ENCODE data around the gene CCND3.

CCND3 gene

DNA sequence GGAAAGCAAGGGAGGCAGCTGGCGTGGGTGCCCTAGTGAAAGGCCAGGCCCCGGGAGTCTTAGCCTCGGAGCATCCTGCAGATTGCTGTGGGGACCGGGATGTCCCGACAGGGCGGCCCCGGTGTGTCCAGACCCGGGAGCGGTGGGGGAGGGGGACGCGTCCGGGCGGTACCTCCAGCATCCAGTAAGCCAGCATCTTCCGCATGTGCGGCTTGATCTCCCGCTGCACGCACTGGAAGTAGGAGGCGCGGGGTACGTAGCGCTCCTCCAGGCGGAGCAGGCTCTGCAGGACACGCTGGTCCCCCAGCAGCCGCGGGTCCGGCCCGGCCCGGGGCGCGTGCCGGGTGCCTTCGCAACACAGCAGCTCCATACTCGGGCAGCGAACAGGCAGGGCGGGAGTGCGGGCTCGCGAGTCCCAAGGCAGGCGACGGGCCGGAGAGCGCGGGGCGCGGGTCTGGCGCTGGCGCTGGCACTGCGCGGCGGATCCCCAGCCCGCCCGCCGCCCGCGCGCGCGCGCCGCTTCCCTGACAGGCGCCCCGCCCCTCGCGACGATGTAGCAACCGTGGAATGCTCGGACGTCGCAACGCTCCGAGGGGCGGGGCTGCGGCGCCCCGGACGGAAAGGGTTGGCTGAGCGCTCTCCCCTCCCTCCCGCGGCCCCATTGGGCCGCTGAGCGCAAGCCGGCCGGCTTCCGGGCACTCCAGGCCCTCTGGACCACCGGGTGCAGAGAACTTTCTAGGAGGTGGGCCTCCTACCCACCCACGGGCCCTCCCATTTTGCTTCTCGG is at the start of gene CCND3:
CCND3 (minus strand) TSS at position 529 of the 787 bp plus-strand sequence; CDS start at position 370, 159 bp downstream.
- DNase-seq, result peak; percentile 95

GRCh38 chr6:41986339-41986738 is 44.7 kb upstream of the CCND3 start:
- DNase-seq, result no peak

- no peak for DNase-seq
Observed at GRCh38 chr6:41984623-41985022, 43.0 kb upstream of the CCND3 start.

- DNase-seq, result peak; percentile 27
Observed at GRCh38 chr6:41976794-41977484, 35.3 kb upstream of the CCND3 start.

GRCh38 chr6:41975276-41975675 is 33.7 kb upstream of the CCND3 start:
- no peak for DNase-seq

- DNase-seq, result no peak
Observed at GRCh38 chr6:41974281-41974825, 32.7 kb upstream of the CCND3 start.

DNA sequence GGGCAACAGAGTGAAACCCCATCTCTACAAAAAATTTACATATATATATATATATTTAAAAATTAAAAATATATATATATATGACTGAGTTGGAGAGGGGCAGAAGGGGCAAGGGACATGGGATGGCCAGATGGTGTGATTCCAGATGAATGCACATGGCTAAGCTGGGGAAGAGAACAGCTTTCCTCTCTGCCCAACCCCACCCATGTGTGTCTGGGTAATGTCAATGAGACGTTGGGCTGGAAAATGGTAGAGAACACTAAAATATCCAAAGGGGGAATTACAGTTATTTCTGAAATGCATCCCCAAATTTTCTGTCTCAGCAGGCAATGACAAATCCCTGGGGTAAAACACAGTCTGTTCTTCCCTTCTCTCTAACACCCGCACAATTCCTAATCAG is 31.2 kb upstream of the CCND3 start:
- DNase-seq, result no peak

- DNase-seq, result peak; percentile 24
Observed at GRCh38 chr6:41970436-41970846, 28.8 kb upstream of the CCND3 start.

GRCh38 chr6:41967312-41968287 is 26.0 kb upstream of the CCND3 start:
- no peak for DNase-seq

DNA sequence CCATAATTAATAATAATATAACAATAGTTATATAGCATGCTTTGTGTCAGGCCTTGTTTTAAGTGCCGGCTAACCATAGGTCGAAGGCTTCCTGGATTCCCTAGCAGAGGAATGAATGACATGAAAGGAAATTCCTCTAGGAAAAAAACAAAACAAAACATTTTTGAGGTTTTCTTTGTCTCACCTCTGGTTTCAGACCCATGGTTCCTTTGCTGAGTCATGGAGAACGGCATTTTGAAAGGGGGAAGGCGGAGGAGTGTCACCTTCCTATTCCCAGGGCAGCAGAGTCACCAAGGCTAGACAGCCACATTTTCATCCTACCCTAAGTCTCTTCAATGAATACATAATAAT is 25.3 kb upstream of the CCND3 start:
- DNase-seq, result no peak

- no peak for DNase-seq
Observed at GRCh38 chr6:41966214-41966920, 24.8 kb upstream of the CCND3 start.

- DNase-seq, result no peak
Observed at GRCh38 chr6:41965429-41966213, 24.0 kb upstream of the CCND3 start.

DNA sequence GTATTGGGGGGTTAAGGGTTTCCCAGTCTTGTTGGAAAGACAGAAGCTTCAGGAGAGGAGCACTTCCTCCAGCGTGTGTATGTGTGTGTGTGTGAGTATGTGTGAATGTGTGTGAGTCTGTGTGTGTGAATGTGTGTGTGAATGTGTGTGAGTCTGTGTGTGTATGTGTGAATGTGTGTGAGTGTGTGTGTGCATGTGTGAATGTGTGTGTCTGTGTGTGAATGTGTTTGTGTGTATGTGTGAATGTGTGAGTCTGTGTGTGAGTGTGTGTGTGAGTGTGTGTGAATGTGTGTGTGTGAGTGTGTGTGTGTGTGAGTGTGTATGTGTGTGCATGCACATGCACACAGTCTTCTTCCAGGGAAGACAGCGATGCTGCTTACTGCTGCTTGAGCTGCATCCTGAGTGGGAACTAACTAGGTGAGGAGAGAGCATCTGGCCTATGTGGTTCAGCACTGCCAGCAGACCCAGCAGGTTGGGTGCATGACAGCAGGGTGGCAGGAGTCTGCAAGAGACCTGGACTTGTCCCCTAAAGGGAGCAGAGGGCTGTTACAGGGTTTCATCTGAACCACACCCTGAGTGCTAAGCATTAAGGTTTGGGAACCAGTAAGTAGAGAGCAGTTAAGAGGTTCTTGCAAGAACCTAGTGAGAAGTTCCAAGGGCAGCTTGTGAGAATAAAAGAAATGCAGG is 22.7 kb upstream of the CCND3 start:
- DNase-seq, result no peak

- no peak for DNase-seq
Observed at GRCh38 chr6:41963371-41963770, 21.8 kb upstream of the CCND3 start.

DNA sequence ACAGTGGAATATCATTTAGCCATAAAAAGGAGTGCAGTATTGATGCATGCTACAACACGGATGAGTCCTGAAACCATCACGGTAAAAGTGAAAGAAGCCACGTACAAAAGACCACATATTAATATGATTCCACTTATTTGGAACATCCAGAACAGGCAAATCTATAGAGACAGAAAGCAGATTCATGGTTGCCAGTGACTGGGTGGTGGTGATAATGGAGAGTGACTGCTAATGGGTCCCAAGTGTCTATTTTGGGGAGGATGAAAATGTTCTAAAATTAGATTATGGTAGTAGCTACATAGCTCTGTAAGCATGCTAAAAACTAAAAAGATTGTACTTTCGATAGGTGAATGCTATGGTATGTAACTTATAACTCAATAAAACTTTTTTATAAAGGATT is 18.4 kb upstream of the CCND3 start:
- no peak for DNase-seq

DNA sequence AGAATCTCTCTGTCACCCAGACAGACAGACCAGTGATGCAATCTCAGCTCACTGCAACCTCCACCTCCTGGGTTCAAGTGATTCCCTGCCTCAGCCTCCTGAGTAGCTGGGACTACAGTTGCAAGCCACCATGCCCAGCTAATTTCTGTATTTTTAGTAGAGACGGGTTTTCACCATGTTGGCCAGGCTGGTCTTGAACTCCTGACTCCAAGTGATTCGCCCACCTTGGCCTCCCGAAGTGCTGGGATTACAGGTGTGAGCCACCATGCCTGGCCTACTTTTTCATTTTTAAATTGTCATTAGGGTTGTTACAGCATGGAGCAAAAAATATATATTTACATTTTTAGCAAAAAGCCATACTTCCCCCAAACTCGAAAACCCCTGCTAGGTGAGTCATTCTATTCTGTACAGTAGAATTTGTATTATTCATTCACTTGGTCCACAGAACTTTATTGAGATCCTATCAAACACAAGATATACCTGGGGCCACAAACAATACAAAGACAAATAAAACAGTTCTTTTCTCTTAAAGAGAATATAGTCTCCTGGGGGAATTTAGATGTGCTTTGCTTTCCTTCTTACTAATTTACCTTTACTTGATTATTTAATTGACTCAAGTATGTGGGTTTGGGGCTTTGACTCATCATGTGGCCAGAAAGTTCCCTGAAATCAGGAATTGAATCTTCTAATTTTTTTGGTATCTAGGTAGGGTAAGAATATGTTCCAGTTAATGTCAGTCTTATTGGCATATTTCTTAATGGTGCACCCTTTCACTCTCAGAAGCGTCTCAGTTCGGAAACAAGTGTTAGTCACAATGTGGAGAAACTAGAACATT is 16.6 kb upstream of the CCND3 start:
- DNase-seq, result peak; percentile 81

DNA sequence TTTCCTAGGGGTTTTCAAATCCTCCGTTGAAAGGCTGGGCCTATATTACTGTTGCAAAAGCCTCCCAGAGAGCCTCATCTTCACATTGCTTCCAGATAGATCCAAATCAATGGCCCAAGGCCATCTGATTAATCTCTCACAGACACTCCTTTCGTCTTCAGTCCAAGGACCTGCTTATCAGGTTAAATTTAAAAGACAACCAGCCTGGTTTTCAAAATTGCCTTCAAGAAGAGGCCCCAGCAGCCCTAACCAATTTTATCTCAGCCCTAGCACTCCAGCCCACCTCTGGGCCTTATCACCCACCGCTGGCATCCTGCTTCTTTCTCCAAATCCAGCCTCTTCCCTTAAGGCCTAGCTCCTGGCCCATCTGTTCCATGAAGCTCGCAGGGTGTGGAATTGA is 15.5 kb upstream of the CCND3 start:
- DNase-seq, result no peak

GRCh38 chr6:41955412-41955811 is 13.8 kb upstream of the CCND3 start:
- DNase-seq, result no peak

DNA sequence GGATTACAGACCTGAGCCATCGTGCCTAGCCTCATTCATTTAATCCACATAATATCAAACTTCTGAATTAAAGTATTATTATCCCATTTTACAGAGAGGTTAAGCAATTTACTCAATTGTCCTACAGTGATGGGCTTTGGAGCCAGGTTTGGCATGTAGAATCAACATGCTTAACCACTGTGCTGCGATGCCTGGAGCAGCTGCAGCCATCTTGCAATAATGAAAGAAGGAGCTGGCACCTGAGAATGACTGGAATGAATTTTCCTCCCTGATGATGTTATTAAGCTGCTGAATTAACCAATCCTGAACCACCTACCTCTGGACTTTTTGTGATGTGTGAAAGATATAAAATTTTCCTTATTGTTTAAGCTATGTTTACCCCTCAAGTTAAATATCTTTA is 13.1 kb upstream of the CCND3 start:
- DNase-seq, result no peak

Data from activated CD4-positive, alpha-beta T cell treated with anti-CD3 and anti-CD28 coated beads, Interleukin-2, amount 50 U/mL, for 16 hours (primary cell).